ENCODE data around the gene MYCN.

The MYCN gene

GRCh38 chr2:15932394-15933183 is 7.8 kb upstream of the MYCN start:
- DNase-seq = no peak

- DNase-seq = no peak
Observed at GRCh38 chr2:15933184-15933845, 7.0 kb upstream of the MYCN start.

GRCh38 chr2:15934291-15934945 is 5.9 kb upstream of the MYCN start:
- no peak for DNase-seq

- DNase-seq = no peak
Observed at GRCh38 chr2:15935189-15935588, 5.2 kb upstream of the MYCN start.

GRCh38 chr2:15935675-15936074 is 4.7 kb upstream of the MYCN start:
- no peak for DNase-seq

GRCh38 chr2:15936277-15937104 is 3.9 kb upstream of the MYCN start:
- no peak for DNase-seq

- DNase-seq = no peak
Observed at GRCh38 chr2:15937105-15937881, 3.1 kb upstream of the MYCN start.

- no peak for DNase-seq
Observed at GRCh38 chr2:15937882-15938802, 2.2 kb upstream of the MYCN start.

- no peak for DNase-seq
Observed at GRCh38 chr2:15938803-15939555, 1.4 kb upstream of the MYCN start.

GRCh38 chr2:15939556-15939853 is 845 bp upstream of the MYCN start:
- DNase-seq = no peak

GRCh38 chr2:15940661-15941480 is 521 bp downstream of the MYCN start:
- no peak for DNase-seq

GRCh38 chr2:15941481-15941850 is 1.1 kb downstream of the MYCN start:
- no peak for DNase-seq

- peak; percentile 13 for DNase-seq
Observed at GRCh38 chr2:15941871-15942710, 1.7 kb downstream of the MYCN start.

GRCh38 chr2:15942711-15943345 is 2.5 kb downstream of the MYCN start:
- DNase-seq = no peak

- DNase-seq = peak; percentile 31
Observed at GRCh38 chr2:15943378-15944280, 3.3 kb downstream of the MYCN start.

- DNase-seq = no peak
Observed at GRCh38 chr2:15944325-15945017, 4.1 kb downstream of the MYCN start.

All from KG1 (cell line).